ENCODE results near the gene ATP8A2.

ATP8A2 gene

GRCh38 chr13:25731037-25731436 is 359.3 kb downstream of the ATP8A2 start:
- no peak for TF ChIP-seq CTCF (IDR thresholded peaks at IDR 0.05; ENCODE audit: low read length, missing control alignments)

GRCh38 chr13:25731536-25731935 is 359.8 kb downstream of the ATP8A2 start:
- no peak for DNase-seq (ENCODE audit: low read depth)
- H3K4me3 ChIP-seq (replicated peaks; ENCODE audit: low read depth, low read length) = no peak overlapping the region
- no peak for TF ChIP-seq CTCF (IDR thresholded peaks at IDR 0.05; ENCODE audit: low read length, missing control alignments)

More at GRCh38 chr13:25731037-25731436, 359.3 kb downstream of the ATP8A2 start:
- no peak overlapping the region for H3K4me3 ChIP-seq (replicated peaks; ENCODE audit: low read depth, low read length)
- DNase-seq (ENCODE audit: low read depth) = no peak

GRCh38 chr13:25732111-25732865 is 360.5 kb downstream of the ATP8A2 start:
- no peak for TF ChIP-seq CTCF (IDR thresholded peaks at IDR 0.05; ENCODE audit: low read length, missing control alignments)
- H3K4me3 ChIP-seq (replicated peaks; ENCODE audit: low read depth, low read length) = no peak overlapping the region

GRCh38 chr13:25733001-25733491 is 361.3 kb downstream of the ATP8A2 start:
- no peak for TF ChIP-seq CTCF (IDR thresholded peaks at IDR 0.05; ENCODE audit: low read length, missing control alignments)
- no peak overlapping the region for H3K4me3 ChIP-seq (replicated peaks; ENCODE audit: low read depth, low read length)
- peak; percentile 6 for DNase-seq (ENCODE audit: low read depth)

More at GRCh38 chr13:25732111-25732865, 360.5 kb downstream of the ATP8A2 start:
- DNase-seq (ENCODE audit: low read depth) = peak; percentile 15

- DNase-seq (ENCODE audit: low read depth) = no peak
- H3K4me3 ChIP-seq (replicated peaks; ENCODE audit: low read depth, low read length) = no peak overlapping the region
- no peak for TF ChIP-seq CTCF (IDR thresholded peaks at IDR 0.05; ENCODE audit: low read length, missing control alignments)
Measured at GRCh38 chr13:25733696-25734435, 362.1 kb downstream of the ATP8A2 start.

GRCh38 chr13:25738342-25739196 is 366.8 kb downstream of the ATP8A2 start:
- no peak for TF ChIP-seq CTCF (IDR thresholded peaks at IDR 0.05; ENCODE audit: low read length, missing control alignments)
- DNase-seq (ENCODE audit: low read depth) = peak; percentile 25
- H3K4me3 ChIP-seq (replicated peaks; ENCODE audit: low read depth, low read length) = no peak overlapping the region
